Activated CD4-positive, CD25-positive, alpha-beta regulatory T cell (primary cell): ENCODE measurements around the gene DCC.
"Not testable (repeated sequence)": the region's sequence is repeated elsewhere in the genome, so short reads cannot be mapped to it uniquely, and the experiment has no call there.

Experiments used
- DNase-seq, 4 experiments: peaks; one replicate each; lab custom pipeline; 2025; lab: John Stamatoyannopoulos, UW

DCC gene

GRCh38 chr18:53417003-53417402 is 1077.0 kb downstream of the DCC start:
- no peak for DNase-seq

GRCh38 chr18:53421869-53422268 is 1081.9 kb downstream of the DCC start:
- no peak for DNase-seq

GRCh38 chr18:53422896-53423295 is 1082.9 kb downstream of the DCC start:
- DNase-seq: no peak

GRCh38 chr18:53426666-53427184 is 1086.7 kb downstream of the DCC start:
- DNase-seq: no peak

GRCh38 chr18:53441761-53442414 is 1101.9 kb downstream of the DCC start:
- no peak for DNase-seq

- DNase-seq: no peak
These were observed 1102.4 kb downstream of the DCC start for GRCh38 chr18:53442415-53442783.

- DNase-seq: no peak
These were observed 1103.3 kb downstream of the DCC start for GRCh38 chr18:53443336-53443735.

GRCh38 chr18:53443831-53444230 is 1103.8 kb downstream of the DCC start:
- no peak for DNase-seq

GRCh38 chr18:53451902-53452301 is 1111.9 kb downstream of the DCC start:
- DNase-seq: no peak

GRCh38 chr18:53457068-53457467 is 1117.1 kb downstream of the DCC start:
- no peak for DNase-seq

- DNase-seq: no peak
These were observed 1118.3 kb downstream of the DCC start for GRCh38 chr18:53458268-53458667.

GRCh38 chr18:53458944-53459580 is 1119.1 kb downstream of the DCC start:
- DNase-seq: no peak

GRCh38 chr18:53467756-53468155 is 1127.8 kb downstream of the DCC start:
- no peak for DNase-seq

- not testable (repeated sequence) for DNase-seq
These were observed 1128.2 kb downstream of the DCC start for GRCh38 chr18:53468173-53468572.

GRCh38 chr18:53472546-53472945 is 1132.5 kb downstream of the DCC start:
- no peak for DNase-seq

- no peak for DNase-seq
These were observed 1138.2 kb downstream of the DCC start for GRCh38 chr18:53478155-53478554.

GRCh38 chr18:53486296-53486695 is 1146.3 kb downstream of the DCC start:
- no peak for DNase-seq

- DNase-seq: no peak
These were observed 1149.3 kb downstream of the DCC start for GRCh38 chr18:53489266-53489665.

- no peak for DNase-seq
These were observed 1150.0 kb downstream of the DCC start for GRCh38 chr18:53490019-53490418.

- DNase-seq: no peak
These were observed 1156.0 kb downstream of the DCC start for GRCh38 chr18:53496028-53496427.

GRCh38 chr18:53503914-53504441 is 1164.0 kb downstream of the DCC start:
- no peak for DNase-seq

GRCh38 chr18:53508529-53508928 is 1168.5 kb downstream of the DCC start:
- DNase-seq: no peak

- DNase-seq: no peak
These were observed 1169.9 kb downstream of the DCC start for GRCh38 chr18:53509886-53510285.
